Measurements from ENCODE around the gene ATP4B. TPM values are rescaled to one million over a fixed set of nuclear protein-coding genes. Genes with fewer than 3 reads are reported as not detected.

The ATP4B gene
- total RNA-seq, 4 donors from 2014 or later: not detected

- peak in 1 of 3 donors; percentile 29 for DNase-seq
- TF ChIP-seq, protein P1, sequence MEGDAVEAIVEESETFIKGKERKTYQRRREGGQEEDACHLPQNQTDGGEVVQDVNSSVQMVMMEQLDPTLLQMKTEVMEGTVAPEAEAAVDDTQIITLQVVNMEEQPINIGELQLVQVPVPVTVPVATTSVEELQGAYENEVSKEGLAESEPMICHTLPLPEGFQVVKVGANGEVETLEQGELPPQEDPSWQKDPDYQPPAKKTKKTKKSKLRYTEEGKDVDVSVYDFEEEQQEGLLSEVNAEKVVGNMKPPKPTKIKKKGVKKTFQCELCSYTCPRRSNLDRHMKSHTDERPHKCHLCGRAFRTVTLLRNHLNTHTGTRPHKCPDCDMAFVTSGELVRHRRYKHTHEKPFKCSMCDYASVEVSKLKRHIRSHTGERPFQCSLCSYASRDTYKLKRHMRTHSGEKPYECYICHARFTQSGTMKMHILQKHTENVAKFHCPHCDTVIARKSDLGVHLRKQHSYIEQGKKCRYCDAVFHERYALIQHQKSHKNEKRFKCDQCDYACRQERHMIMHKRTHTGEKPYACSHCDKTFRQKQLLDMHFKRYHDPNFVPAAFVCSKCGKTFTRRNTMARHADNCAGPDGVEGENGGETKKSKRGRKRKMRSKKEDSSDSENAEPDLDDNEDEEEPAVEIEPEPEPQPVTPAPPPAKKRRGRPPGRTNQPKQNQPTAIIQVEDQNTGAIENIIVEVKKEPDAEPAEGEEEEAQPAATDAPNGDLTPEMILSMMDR (IDR thresholded peaks at IDR 0.05): no peak
- no peak for TF ChIP-seq POLR2A (IDR thresholded peaks at IDR 0.05)
- no peaks in the 10 kb centered on the region for H3K4me1 ChIP-seq
- H3K36me3 ChIP-seq: no peaks in the 10 kb centered on the region
- H3K27ac ChIP-seq: no peak overlapping the region
- H3K9me3 ChIP-seq: no peaks in the 10 kb centered on the region
- no peaks in the 10 kb centered on the region for H3K27me3 ChIP-seq
- no peak overlapping the region for H3K4me3 ChIP-seq
Measured at GRCh38 chr13:113665597-113666328, 7.8 kb upstream of the ATP4B start.

DNA sequence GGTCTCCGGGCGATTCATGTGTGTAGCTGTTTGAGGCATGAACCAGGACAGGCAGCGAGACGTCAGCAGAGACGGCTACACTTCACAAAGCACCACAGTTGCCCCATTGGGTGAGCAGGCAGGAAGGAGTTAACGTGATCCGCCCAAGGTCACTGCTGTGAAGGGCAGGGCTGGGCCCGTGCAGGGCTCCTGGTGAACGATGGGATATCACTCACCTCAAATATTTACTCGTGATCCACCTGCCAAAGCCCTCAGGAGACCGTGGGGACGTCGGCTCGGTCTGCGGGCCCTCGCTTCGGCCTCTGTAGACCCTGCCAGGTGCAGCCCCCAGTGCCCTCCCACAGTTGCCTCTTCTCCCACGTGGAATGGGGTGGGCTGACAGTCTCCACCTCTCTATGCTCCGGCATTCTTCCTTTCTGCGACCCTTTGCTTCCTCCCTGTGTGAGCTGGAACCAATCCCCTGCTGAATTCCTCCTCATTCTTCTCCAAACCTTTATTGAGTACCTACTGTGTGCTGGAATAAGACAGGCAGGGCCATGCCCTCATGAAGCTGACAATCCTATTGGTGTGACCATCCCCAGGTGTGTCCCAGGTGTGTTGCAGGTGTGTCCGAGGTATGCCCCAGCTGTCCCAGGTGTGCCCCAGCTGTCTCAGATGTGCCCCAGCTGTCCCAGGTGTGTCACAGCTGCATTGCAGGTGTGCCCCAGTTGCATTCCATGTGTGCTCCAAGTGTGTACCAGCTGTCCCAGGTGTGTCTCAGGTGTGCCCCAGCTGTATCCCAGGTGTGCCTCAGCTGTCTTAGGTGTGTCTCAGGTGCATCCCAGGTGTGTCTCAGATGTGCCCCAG is 7.0 kb upstream of the ATP4B start:
- DNase-seq: peak in 2 of 3 donors; percentile 38 to 44
- no peaks in the 10 kb centered on the region for H3K4me1 ChIP-seq
- H3K4me3 ChIP-seq: no peak overlapping the region
- H3K27me3 ChIP-seq: no peaks in the 10 kb centered on the region
- no peak for TF ChIP-seq POLR2A (IDR thresholded peaks at IDR 0.05)
- TF ChIP-seq, protein P1 (IDR thresholded peaks at IDR 0.05): no peak
- no peak overlapping the region for H3K27ac ChIP-seq
- H3K9me3 ChIP-seq: no peaks in the 10 kb centered on the region
- H3K36me3 ChIP-seq: no peaks in the 10 kb centered on the region

GRCh38 chr13:113663934-113664333 is 5.9 kb upstream of the ATP4B start:
- no peaks in the 10 kb centered on the region for H3K9me3 ChIP-seq
- TF ChIP-seq, protein P1 (IDR thresholded peaks at IDR 0.05): no peak
- TF ChIP-seq POLR2A (IDR thresholded peaks at IDR 0.05): no peak
- H3K4me3 ChIP-seq: no peak overlapping the region
- no peaks in the 10 kb centered on the region for H3K4me1 ChIP-seq
- H3K36me3 ChIP-seq: no peaks in the 10 kb centered on the region
- no peaks in the 10 kb centered on the region for H3K27me3 ChIP-seq
- DNase-seq: peak in 2 of 3 donors; percentile 34 to 41
- no peak overlapping the region for H3K27ac ChIP-seq

DNA sequence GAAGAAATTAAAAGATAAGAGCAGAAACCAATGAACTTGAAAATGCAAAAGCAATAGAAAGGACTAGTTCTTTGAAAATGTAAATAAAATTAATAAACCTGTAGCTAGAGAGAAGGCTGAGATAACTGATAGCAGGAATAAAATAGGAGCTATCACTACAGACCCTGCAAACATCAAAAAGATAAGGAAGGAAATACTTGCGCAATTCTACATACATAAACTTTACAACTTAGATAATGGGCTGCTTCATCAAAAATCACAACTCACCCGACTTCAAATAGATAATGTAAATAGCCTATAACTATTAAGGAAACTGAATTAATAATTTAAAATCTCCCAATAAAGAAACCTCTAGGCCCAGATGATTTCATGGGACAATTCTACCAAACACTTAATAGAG is 3.5 kb upstream of the ATP4B start:
- H3K4me3 ChIP-seq: no peak overlapping the region
- H3K27me3 ChIP-seq: no peaks in the 10 kb centered on the region
- H3K4me1 ChIP-seq: no peaks in the 10 kb centered on the region
- TF ChIP-seq, protein P1 (IDR thresholded peaks at IDR 0.05): no peak
- no peak for TF ChIP-seq POLR2A (IDR thresholded peaks at IDR 0.05)
- no peak for DNase-seq
- no peaks in the 10 kb centered on the region for H3K36me3 ChIP-seq
- H3K27ac ChIP-seq: no peak overlapping the region
- H3K9me3 ChIP-seq: no peaks in the 10 kb centered on the region

GRCh38 chr13:113660066-113660465 is 2.1 kb upstream of the ATP4B start:
- Histone ChIP-seq H3K27ac (no peak overlapping the region), H3K4me1 (no peaks in the 10 kb centered on the region)
- DNase-seq: peak in 2 of 3 donors; percentile 4 to 8

More at GRCh38 chr13:113660066-113660465, 2.1 kb upstream of the ATP4B start:
- TF ChIP-seq POLR2A (IDR thresholded peaks at IDR 0.05): no peak
- TF ChIP-seq, protein P1 (IDR thresholded peaks at IDR 0.05): no peak
- no peaks in the 10 kb centered on the region for H3K27me3 ChIP-seq
- no peaks in the 10 kb centered on the region for H3K9me3 ChIP-seq
- H3K4me3 ChIP-seq: no peak overlapping the region
- no peaks in the 10 kb centered on the region for H3K36me3 ChIP-seq
